HG03108 (cell line): ENCODE data around the gene OTUD4.
"Not testable (repeated sequence)": the region's sequence is repeated elsewhere in the genome, so short reads cannot be mapped to it uniquely, and the experiment has no call there.

Experiments used
- ATAC-seq: cut with Tn5 transposase; IDR thresholded peaks from one replicate; pipeline ENCODE4 v1.9.1; 2021; ENCODE audit warnings: moderate library complexity; ENCODE audit not compliant: unreplicated experiment

Gene OTUD4

GRCh38 chr4:145181091-145181501 is 707 bp upstream of the OTUD4 start:
- ATAC-seq = no peak

GRCh38 chr4:145179861-145180297 is 510 bp downstream of the OTUD4 start:
- ATAC-seq = not testable (repeated sequence)

- peak; percentile 30 for ATAC-seq
These were observed 1.0 kb downstream of the OTUD4 start for GRCh38 chr4:145179281-145179860.

GRCh38 chr4:145178740-145179280 is 1.6 kb downstream of the OTUD4 start:
- no peak for ATAC-seq

- ATAC-seq = no peak
These were observed 2.4 kb downstream of the OTUD4 start for GRCh38 chr4:145177906-145178538.

- no peak for ATAC-seq
These were observed 2.9 kb downstream of the OTUD4 start for GRCh38 chr4:145177511-145177905.

GRCh38 chr4:145176641-145177432 is 3.6 kb downstream of the OTUD4 start:
- no peak for ATAC-seq

GRCh38 chr4:145171911-145172310 is 8.5 kb downstream of the OTUD4 start:
- ATAC-seq = no peak

- no peak for ATAC-seq
These were observed 10.2 kb downstream of the OTUD4 start for GRCh38 chr4:145170223-145170622.

GRCh38 chr4:145168581-145169187 is 11.7 kb downstream of the OTUD4 start:
- ATAC-seq = no peak

- no peak for ATAC-seq
These were observed 12.5 kb downstream of the OTUD4 start for GRCh38 chr4:145167887-145168286.

GRCh38 chr4:145161549-145161948 is 18.8 kb downstream of the OTUD4 start:
- no peak for ATAC-seq

GRCh38 chr4:145156986-145157385 is 23.4 kb downstream of the OTUD4 start:
- ATAC-seq = no peak

- no peak for ATAC-seq
These were observed 25.0 kb downstream of the OTUD4 start for GRCh38 chr4:145155268-145155870.

GRCh38 chr4:145154573-145154972 is 25.8 kb downstream of the OTUD4 start:
- ATAC-seq = peak; percentile 63

GRCh38 chr4:145153904-145154298 is 26.5 kb downstream of the OTUD4 start:
- no peak for ATAC-seq

GRCh38 chr4:145153181-145153903 is 27.0 kb downstream of the OTUD4 start:
- ATAC-seq = no peak

- no peak for ATAC-seq
These were observed 31.4 kb downstream of the OTUD4 start for GRCh38 chr4:145148980-145149379.

- not testable (repeated sequence) for ATAC-seq
These were observed 44.2 kb downstream of the OTUD4 start for GRCh38 chr4:145136219-145136618.

- ATAC-seq = peak; percentile 65
These were observed 47.8 kb downstream of the OTUD4 start for GRCh38 chr4:145132511-145133098.
